ENCODE results near the gene TIMD4.

Gene TIMD4

GRCh38 chr5:156871212-156871611, 91.8 kb downstream of the TIMD4 start:
- no peak overlapping the region for H3K27ac ChIP-seq (ENCODE audit: low read depth, low read length)
- H3K4me1 ChIP-seq (ENCODE audit: control insufficient read depth in 5 of 5, insufficient read depth in 5 of 5, low read length in 5 of 5): no peaks in the 10 kb centered on the region
- no peak overlapping the region for H3K9ac ChIP-seq (ENCODE audit: low read length in 5 of 5)
- no peak overlapping the region for H3K4me3 ChIP-seq (ENCODE audit: low read depth in 1 of 5, low read length in 5 of 5)
- no peaks in the 10 kb centered on the region for H3K36me3 ChIP-seq (ENCODE audit: control insufficient read depth in 5 of 5, insufficient read depth in 5 of 5, low read length in 5 of 5)
- H3K9me3 ChIP-seq (ENCODE audit: control insufficient read depth in 5 of 5, low read length in 5 of 5): peaks cover 2 to 15% (median 8%) of the 10 kb centered on the region in 5 donors
- no peaks in the 10 kb centered on the region for H3K27me3 ChIP-seq (ENCODE audit: control insufficient read depth in 5 of 5, insufficient read depth in 4 of 5, low read length in 5 of 5)

- Histone ChIP-seq H3K27ac (ENCODE audit: low read depth, low read length) (no peak overlapping the region), H3K27me3 (ENCODE audit: control insufficient read depth in 5 of 5, insufficient read depth in 4 of 5, low read length in 5 of 5) (no peaks in the 10 kb centered on the region)
Observed at GRCh38 chr5:156870498-156870839, 92.6 kb downstream of the TIMD4 start.

More at GRCh38 chr5:156870498-156870839, 92.6 kb downstream of the TIMD4 start:
- no peaks in the 10 kb centered on the region for H3K36me3 ChIP-seq (ENCODE audit: control insufficient read depth in 5 of 5, insufficient read depth in 5 of 5, low read length in 5 of 5)
- no peak overlapping the region for H3K9ac ChIP-seq (ENCODE audit: low read length in 5 of 5)
- no peaks in the 10 kb centered on the region for H3K4me1 ChIP-seq (ENCODE audit: control insufficient read depth in 5 of 5, insufficient read depth in 5 of 5, low read length in 5 of 5)
- no peak overlapping the region for H3K4me3 ChIP-seq (ENCODE audit: low read depth in 1 of 5, low read length in 5 of 5)
- peaks cover 2 to 15% (median 8%) of the 10 kb centered on the region in 5 donors for H3K9me3 ChIP-seq (ENCODE audit: control insufficient read depth in 5 of 5, low read length in 5 of 5)
